WERI-Rb-1 (cell line): ENCODE measurements around the gene TTC28.

Source experiments
- DNase-seq: peaks from one replicate; pipeline ENCODE4 v3.0.0-alpha.2; 2020
- H3K27ac ChIP-seq: fragments of 250-450 bp; sonication (Bioruptor Pico); 2 replicates; pipeline ENCODE4 v1.5.1; 2020; ENCODE audit warnings: mild to moderate bottlenecking, moderate library complexity
- H3K27me3 ChIP-seq: fragments of 250-450 bp; sonication (Bioruptor Pico); 2 replicates; pipeline ENCODE4 v1.5.1; 2021; ENCODE audit warnings: mild to moderate bottlenecking, low read depth, moderate library complexity; ENCODE audit not compliant: insufficient read depth, severe bottlenecking
- H3K36me3 ChIP-seq: fragments of 250-450 bp; sonication (Bioruptor Pico); 2 replicates; pipeline ENCODE4 v1.5.1; 2020; ENCODE audit warnings: mild to moderate bottlenecking, moderate library complexity
- H3K4me3 ChIP-seq: 2 replicates; pipeline ENCODE4 v1.5.1; 2011; ENCODE audit warnings: low read depth, mild to moderate bottlenecking, control low read depth, low read length
- H3K9me3 ChIP-seq: fragments of 250-450 bp; sonication (Bioruptor Pico); 2 replicates; pipeline ENCODE4 v1.5.1; 2021; ENCODE audit warnings: mild to moderate bottlenecking, moderate library complexity; ENCODE audit not compliant: severe bottlenecking
- TF ChIP-seq, protein P1 (sequence below): IDR thresholded peaks from 2 replicates; pipeline ENCODE4 v1.5.1; 2011; ENCODE audit warnings: low read depth, mild to moderate bottlenecking, control low read depth, inconsistent platforms, low read length

Gene TTC28

DNA sequence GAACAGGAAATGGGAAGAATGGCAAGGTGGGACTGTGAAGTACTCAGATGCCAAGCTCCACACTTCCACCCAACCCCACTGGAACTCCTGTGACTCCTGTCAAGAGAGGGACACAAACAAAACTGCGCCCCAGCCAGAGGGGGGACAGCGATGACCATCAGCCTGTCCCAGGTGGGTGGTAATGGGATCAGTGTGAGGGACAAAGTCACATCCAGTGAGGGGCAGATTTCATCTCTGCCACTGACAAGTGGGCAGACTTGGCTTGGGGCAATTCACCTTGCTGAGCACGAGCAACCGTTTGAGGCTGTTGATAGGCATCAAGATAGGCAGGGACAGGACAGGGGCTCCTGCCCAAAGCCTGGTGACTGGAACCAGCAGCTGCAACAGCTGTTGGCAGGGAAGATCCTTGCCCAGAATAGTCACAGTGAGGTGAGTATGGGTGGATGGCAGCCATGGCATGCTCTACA is 655.2 kb downstream of the TTC28 start:
- no peak overlapping the region for H3K27ac ChIP-seq
- TF ChIP-seq, protein P1, sequence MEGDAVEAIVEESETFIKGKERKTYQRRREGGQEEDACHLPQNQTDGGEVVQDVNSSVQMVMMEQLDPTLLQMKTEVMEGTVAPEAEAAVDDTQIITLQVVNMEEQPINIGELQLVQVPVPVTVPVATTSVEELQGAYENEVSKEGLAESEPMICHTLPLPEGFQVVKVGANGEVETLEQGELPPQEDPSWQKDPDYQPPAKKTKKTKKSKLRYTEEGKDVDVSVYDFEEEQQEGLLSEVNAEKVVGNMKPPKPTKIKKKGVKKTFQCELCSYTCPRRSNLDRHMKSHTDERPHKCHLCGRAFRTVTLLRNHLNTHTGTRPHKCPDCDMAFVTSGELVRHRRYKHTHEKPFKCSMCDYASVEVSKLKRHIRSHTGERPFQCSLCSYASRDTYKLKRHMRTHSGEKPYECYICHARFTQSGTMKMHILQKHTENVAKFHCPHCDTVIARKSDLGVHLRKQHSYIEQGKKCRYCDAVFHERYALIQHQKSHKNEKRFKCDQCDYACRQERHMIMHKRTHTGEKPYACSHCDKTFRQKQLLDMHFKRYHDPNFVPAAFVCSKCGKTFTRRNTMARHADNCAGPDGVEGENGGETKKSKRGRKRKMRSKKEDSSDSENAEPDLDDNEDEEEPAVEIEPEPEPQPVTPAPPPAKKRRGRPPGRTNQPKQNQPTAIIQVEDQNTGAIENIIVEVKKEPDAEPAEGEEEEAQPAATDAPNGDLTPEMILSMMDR, result no peak
- H3K36me3 ChIP-seq, result peaks cover 8% of the 10 kb centered on the region
- peak; percentile 3 for DNase-seq
- no peaks in the 10 kb centered on the region for H3K27me3 ChIP-seq
- no peak overlapping the region for H3K4me3 ChIP-seq
- H3K9me3 ChIP-seq, result no peaks in the 10 kb centered on the region

DNA sequence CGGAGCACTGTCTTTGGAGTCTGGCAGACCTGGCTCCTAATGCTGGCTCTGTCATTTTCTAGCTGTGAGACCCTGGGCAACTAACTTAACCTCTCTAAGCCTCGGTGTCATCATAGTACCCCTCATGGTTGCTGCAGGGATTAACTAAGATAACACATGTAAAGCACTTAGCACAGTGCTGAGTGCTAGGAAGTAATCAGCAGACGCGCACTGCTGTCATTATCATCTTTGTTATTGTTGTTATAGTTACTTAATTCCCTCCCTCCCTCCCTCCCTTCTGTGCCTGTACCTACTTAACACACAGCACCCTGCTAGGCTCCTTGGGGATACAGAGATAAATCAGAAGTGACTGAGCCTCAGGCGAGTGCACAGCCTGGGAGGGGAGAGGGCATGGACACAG is 655.9 kb downstream of the TTC28 start:
- peak; percentile 32 for DNase-seq
- Histone ChIP-seq H3K9me3 (no peaks in the 10 kb centered on the region), H3K27ac (no peak overlapping the region), H3K27me3 (no peaks in the 10 kb centered on the region), H3K4me3 (no peak overlapping the region), H3K36me3 (peaks cover 5% of the 10 kb centered on the region)
- TF ChIP-seq, protein P1, result no peak

DNA sequence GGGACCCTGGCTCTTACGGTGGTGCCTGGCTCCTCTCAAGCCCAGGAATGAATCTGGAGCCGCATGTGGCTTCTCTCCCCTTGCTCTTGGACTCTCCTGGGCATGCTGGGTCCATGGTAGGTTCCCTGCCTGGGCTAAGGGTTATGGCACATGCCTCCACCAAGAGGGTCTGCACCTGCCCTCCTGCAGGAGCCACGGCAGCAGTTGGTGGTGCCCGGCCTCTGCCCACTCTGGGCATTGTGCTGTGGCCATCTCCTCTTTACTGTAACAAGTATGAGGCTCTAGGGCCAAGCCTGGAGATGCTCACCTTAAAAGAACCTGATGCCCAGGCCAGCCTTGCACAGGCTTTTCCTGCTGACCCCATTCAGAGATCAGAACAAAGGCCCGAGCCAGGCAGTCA is 656.6 kb downstream of the TTC28 start:
- Histone ChIP-seq H3K36me3 (peaks cover under 1% of the 10 kb centered on the region; the same call in 1 of the 2 replicates), H3K9me3 (no peaks in the 10 kb centered on the region), H3K27me3 (no peaks in the 10 kb centered on the region), H3K27ac (no peak overlapping the region), H3K4me3 (no peak overlapping the region)
- TF ChIP-seq, protein P1, result no peak
- DNase-seq, result peak; percentile 2

DNA sequence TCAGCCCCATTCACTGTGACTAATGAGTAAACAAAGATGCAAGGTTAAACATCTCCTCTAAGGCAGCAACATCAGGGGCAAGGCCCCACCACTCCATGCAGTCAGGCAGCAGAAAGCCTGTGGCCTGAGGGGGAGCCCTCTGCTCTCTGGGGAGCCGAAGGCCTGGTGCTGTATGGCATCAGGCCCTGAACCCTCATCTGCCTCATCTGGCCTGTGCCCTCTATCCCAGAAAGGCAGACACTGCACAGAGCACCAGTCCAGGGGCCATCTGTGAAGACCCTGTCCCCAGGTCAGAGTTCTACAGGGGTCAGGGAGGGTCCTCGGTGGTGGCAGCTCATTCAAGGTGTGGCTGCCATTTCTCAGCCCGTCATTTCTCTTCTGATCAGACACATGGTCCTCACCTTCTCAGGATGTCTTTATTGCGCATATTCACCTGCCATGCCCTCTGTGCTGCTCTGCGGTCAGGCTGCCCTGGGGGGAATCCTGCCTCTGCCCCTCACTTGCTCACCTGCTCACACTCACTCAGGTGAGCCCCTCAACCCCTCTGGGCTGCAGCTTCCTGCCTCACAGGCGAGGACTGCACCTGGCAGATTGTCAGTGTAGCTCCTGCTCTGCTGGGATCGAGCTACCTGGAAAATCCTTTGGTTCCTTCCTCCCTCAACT is 657.5 kb downstream of the TTC28 start:
- Histone ChIP-seq H3K36me3 (no peaks in the 10 kb centered on the region), H3K27ac (peak overlapping the region; percentile 94), H3K9me3 (no peaks in the 10 kb centered on the region), H3K27me3 (no peaks in the 10 kb centered on the region), H3K4me3 (no peak overlapping the region)
- DNase-seq, result peak; percentile 6
- TF ChIP-seq, protein P1, result no peak

DNA sequence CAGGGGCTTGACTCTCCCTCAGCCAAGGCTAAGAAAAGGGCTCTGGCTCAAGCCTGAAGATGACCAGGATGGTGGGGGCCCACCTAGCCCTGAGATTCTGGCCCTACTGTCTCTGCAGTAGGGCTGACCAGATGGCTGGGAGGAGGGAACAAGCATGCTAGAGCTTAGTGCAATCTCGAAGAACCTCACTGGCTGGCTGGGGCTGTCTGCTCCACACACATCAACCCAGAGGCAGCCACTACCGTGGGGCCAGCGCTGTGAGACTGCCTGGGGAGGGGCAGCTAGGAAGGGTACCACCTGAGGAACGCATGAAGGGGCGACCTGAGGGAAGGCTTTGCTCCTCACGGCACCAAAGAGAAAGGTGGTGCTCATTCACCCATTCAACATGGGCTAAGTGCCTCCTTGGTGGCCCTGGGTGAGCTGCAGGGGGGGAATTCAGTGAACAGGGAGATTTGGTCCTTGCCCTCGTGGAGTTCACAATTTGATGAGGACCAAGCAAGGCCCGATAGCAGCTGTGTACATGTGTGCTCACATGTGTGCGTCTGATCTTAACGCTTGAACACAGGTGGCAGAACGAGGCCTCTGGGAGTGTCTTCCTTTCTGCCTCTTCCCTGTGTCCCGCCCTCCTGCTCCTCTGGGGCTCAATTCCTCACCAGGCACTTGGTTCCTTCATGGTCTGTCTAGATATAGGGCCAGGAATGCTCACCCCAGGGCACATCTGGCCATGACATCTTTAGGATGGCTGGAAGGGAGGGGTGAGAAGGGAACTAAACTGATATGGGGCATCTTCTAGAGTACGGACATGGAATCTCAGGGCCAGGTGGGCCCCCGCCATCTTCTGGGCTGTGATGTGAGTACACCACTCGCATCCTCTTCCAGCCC is 658.3 kb downstream of the TTC28 start:
- H3K27ac ChIP-seq, result peak overlapping the region; percentile 94
- DNase-seq, result peak; percentile 88
- peak overlapping the region; percentile 28 for H3K4me3 ChIP-seq
- TF ChIP-seq, protein P1, result no peak
- H3K36me3 ChIP-seq, result no peaks in the 10 kb centered on the region
- no peaks in the 10 kb centered on the region for H3K27me3 ChIP-seq
- H3K9me3 ChIP-seq, result no peaks in the 10 kb centered on the region
